ENCODE measurements around the gene PLCB4.

GRCh38 chr20:9071976-9072726 lies 3.3 kb downstream of the PLCB4 start:
- no peak for TF ChIP-seq CTCF (conservative IDR thresholded peaks at IDR 0.05; ENCODE audit: low read length)
- no peak for TF ChIP-seq EZH2phosphoT487 (IDR thresholded peaks at IDR 0.05; ENCODE audit: borderline replicate concordance, low read depth, low read length)

All from OCI-LY7 (cell line).